Superior temporal gyrus (tissue), 1 donor: Measurements from ENCODE around the gene PHF2.

ENCODE experiments used
- DNase-seq: peaks from one replicate; pipeline ENCODE4 v3.0.0-alpha.2; 2016; ENCODE audit errors: extremely low spot score

PHF2 gene

DNA sequence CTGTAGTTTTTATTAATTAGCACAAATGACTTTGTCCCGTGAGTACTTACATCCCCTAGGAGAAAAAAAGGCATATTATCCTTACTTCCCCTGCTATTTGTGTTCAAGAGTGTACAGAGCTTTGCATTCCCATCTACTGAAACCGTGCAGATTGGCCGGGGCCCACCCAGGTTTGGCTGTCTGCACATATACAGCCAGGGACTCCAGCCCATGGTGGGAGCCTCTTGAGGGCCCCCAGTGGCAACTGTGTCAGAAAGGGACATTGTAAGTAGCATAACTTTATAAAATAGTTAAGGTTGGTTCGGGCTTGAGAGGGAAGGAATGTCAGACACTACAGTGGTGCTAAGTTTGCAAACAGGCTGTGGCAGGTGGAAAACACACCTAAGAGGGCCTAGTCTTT lies 24.7 kb downstream of the PHF2 start:
- DNase-seq: no peak

- no peak for DNase-seq
These were observed 25.3 kb downstream of the PHF2 start for GRCh38 chr9:93601666-93602065.

DNA sequence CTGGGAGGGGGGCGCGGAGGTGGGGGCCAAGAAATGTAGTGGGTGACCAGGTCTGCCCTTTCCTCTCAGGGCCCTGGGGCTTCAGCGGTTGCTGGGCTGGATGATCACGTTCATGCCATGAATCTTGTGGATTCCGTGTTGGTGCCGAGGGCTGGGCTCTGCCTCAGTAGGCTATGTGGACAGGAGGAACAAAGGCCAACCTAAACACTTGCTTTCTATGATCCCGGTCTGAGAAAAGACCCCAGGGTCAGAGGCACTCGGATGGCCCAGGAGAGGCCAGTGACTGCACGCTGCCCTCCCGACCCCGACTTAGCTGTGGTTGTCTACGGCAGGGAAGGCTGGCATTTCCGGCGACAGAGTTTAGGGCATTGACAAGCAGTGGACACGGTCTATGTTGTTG lies 26.6 kb downstream of the PHF2 start:
- DNase-seq: no peak

GRCh38 chr9:93603906-93604326 lies 27.5 kb downstream of the PHF2 start:
- no peak for DNase-seq

DNA sequence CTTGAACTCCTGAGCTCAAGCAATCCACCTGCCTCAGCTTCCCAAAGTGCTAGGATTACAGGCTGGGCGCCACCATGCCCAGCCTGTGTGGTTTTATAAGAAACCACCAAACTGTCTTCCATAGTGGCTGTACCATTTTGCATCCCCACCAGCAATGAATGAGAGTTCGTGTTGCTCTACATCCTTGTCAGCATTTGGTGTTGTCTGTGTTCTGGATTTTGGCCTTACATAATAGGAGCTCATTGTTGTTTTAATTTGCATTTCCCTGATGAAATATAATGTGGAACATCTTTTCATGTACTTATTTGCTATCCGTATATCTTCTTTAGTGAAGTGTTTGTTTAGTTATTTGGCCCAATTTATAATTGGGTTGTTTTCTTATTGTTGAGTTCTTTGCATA lies 29.8 kb downstream of the PHF2 start:
- DNase-seq: no peak

- DNase-seq: no peak
These were observed 33.8 kb downstream of the PHF2 start for GRCh38 chr9:93610206-93610605.

- DNase-seq: no peak
These were observed 35.8 kb downstream of the PHF2 start for GRCh38 chr9:93612052-93612795.

GRCh38 chr9:93612796-93613154 lies 36.4 kb downstream of the PHF2 start:
- no peak for DNase-seq

GRCh38 chr9:93613174-93613573 lies 36.8 kb downstream of the PHF2 start:
- DNase-seq: no peak

DNA sequence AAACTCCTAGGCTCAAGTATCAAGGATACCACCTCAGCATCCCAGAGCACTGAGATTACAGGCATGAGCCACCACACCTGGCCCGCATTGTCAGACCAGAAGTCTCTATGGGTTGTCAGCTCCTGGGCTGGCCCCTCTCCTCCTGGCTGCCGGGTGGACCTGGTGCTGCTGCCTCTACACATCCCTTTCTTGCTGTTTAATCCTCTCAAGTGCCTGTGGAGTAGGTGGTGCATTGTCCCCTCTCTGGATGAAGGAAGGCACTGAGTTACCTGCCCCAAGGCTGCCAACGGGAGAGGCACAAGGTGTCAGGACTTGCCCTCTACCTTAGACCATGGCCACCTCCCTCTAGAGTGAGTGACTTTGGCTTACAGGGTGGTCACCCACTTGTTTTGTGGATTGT lies 37.4 kb downstream of the PHF2 start:
- no peak for DNase-seq

GRCh38 chr9:93614830-93615468 lies 38.6 kb downstream of the PHF2 start:
- DNase-seq: no peak

- no peak for DNase-seq
These were observed 39.7 kb downstream of the PHF2 start for GRCh38 chr9:93616044-93616443.

GRCh38 chr9:93617273-93617672 lies 40.9 kb downstream of the PHF2 start:
- no peak for DNase-seq

- no peak for DNase-seq
These were observed 42.9 kb downstream of the PHF2 start for GRCh38 chr9:93619272-93619775.

- DNase-seq: no peak
These were observed 43.7 kb downstream of the PHF2 start for GRCh38 chr9:93620041-93620506.

DNA sequence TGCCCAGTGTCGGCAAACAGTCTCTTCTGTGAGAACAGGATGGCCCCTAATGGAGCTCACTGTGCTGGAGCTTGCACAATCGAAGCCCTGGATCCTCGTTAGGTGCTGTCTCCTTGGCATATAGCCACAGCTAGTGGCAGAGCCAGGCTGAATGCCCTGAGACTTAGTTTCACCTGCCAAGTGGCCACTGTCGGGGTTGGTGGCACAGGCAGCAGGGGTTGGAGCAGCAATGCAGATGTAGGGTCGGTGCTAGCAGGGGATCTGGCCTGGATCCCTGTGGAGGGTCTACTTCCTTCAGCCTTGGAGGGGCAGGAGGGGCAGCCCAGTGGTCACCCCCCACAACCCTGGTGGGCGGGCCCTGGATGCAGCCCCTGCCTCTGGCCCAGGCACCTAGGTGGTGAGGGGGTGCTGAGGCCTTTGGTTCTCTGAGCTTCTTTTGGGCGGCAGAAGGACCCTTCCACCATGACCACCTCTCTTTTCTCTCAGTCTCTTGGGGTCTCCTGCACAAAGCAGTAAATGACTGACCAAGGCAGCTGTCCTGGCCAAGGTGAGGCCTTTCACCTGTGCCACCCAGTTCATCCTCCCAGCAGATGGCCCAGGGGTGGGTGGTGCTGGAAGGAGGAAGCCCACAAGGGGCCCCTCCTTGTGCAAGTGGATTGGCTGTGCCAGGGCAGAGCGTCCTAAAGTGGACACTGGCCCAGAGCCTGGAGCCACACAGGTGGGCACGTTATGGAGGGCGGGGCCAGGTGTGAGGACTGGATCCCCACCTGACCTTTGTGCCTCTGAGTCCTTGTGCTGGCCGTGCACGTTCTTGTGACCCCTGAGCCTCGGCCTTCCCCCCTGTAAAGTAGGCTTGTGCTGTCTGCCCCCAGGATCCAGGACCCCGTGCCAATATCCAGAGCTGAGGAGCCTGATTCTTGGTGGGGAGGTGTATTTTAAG lies 44.8 kb downstream of the PHF2 start:
- no peak for DNase-seq

- no peak for DNase-seq
These were observed 45.5 kb downstream of the PHF2 start for GRCh38 chr9:93621922-93622321.

DNA sequence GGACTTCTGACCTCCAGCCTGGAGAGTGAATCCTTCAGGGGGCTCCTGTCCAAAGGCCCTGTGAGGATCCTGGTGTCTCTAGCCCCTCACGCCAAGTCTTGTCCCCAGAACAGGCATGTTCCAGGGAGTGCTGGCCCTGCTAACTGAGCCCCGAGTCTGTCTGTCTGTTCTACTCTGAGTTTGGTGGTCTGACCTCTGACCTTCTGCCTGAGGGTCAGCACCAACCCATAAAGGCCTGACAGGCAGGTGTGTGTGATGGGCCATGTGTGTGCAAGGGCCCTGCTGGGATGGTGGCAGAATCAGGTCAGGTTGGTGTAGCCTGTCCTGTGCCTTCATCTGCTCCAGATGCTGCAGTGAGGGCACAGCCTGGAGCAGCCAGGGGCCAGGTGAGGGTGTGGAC lies 46.3 kb downstream of the PHF2 start:
- DNase-seq: no peak

- no peak for DNase-seq
These were observed 47.4 kb downstream of the PHF2 start for GRCh38 chr9:93623753-93624152.

GRCh38 chr9:93624431-93624834 lies 48.0 kb downstream of the PHF2 start:
- DNase-seq: no peak

DNA sequence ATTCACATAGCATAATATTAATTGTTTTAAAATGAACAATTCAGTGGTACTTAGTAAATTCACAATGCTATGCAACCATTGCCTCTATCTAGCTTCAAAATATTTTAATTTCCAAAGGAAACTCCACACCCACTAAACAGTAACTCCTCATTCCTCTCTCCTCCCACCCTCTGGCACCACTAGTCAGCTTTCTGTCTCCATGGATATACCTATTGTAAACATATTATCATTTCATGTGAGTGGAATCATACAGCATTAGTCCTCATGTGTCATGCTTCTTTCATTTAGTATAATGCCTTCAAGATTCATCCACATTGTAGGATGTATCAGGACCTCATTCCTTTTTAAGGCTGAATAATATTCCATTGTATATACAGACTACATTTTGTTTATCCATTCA lies 48.6 kb downstream of the PHF2 start:
- no peak for DNase-seq

DNA sequence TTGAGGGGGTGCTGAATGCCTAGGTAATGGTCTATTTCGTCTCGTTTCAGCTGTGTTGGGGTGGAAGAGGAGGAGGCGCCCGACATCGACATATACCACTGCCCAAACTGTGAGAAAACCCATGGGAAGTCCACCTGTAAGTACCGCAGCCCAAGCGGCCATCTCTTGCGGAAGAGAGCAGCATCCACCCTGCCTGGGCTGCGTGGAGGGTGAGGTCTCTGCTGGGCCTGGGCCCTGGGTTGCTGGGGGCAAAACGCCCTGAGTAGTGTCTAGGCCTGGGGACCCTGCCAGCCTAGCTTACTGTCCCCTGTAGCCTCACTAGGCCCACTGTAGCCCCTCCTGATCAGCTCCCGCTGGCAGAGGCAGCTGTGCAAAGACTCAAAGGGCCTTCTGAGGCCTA lies 53.5 kb downstream of the PHF2 start:
- no peak for DNase-seq
